NCI-H526 treated with DMSO at 0.1 percent for 48 hours (cell line): ENCODE results near the gene GALNT18.

Experiments used
- DNase-seq: peaks from one replicate; lab custom pipeline; 2025; lab: John Stamatoyannopoulos, UW

GALNT18 gene

DNA sequence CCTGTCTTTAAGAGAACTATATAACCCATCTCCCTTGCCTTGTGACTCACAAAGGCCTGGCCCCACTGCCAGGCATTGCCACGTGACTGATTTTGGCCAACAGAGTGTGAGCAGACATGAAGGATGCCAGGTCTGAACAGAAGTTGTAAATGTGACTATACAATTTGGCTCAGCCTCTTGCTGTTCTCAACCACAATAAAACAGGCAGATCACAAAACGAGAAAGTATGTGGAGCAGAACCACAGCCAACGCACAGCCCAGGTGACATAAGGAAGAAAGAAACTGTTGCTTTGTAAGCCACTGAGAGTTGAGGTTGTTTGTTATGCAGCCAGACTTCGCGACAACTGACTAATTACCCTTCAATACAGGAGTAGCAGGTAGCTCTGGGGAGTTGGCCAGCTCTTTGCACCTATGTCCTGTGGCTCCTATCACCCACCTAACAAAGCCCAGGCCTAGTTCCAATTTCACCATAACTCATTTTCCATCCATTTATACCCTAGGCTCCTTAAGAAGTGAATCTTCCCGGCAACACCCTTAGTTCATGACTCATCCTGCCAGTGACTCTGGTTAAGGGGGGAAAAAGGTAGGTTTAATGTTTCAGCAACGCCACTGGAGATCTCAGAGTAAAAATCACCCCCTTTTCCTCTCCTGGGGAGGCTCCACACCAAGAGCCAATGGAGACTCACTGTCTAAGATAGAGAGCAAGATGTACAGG lies 53.7 kb downstream of the GALNT18 start:
- no peak for DNase-seq

DNA sequence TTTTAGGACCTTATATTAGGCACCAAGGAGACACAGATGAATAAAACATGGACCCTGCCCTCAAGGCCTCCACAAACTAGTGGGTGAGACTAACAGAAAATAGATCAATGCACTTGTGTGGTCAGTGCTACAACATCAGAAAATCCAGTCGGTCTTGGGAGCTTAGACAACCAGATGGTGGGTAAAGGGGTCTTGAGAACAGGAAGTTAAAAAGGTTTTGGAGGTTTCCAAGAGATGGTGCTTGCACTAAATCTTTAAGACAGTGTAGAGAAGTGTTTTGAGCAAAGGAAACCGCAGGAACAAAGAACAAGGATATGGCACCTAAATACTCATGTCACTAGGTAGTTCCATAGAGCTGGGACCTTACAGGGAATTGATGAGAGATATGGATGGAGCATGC lies 56.2 kb downstream of the GALNT18 start:
- DNase-seq: no peak

DNA sequence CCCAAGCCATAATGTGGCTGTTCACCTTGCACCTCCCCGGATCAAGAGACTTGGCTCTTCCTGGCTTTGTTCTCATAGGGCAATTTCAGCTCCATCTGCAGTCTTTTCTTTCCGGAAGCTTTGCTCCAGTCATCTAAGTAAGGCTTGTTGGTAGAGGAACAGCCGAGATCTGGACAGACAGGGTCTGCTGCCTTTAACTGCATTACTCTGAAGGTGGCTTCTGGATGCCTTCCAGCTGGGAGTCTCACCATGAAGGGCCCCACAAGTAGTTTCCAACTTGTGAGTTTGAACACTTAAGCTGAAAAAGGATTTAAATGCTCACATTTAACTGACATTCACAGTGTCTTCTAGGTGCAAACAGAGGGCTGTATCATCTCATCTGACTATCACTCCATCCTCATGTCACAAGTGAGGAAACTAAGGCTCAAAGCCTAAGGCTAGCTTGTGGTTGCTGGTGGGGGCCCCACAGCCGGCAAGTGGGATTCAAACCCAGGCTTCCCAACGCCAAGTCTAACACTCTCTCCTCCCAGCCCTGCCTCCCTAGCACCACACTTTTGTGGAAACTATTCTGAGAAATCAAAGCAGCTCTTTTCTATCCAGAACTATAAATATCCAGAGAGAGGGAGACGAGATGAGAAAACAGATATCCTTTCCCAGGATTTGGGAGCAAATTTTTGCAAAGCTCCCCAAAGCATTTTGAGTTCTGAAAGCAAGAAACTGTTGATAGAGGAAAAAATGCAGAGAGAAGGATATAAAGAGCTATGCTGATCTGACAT lies 58.4 kb downstream of the GALNT18 start:
- DNase-seq: no peak

DNA sequence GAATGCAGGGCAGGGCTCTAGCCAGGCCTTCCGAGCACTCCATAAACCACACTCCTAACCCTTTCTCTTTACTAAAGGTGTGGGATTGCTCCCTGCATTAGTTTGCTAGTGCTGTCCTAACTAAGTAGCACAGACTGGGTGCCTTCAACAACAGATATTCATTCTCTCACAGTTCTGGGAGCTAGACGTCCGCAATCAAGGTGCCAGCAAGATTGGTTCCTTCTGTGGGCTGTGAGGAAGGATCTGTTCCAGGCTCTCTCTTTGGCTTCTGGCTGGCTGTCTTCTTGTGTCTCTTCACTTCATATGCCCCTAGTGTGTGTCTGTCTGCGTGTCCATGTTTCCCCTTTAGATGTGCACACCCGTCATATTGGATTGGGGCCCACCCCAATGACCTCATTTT lies 59.8 kb downstream of the GALNT18 start:
- DNase-seq: no peak

DNA sequence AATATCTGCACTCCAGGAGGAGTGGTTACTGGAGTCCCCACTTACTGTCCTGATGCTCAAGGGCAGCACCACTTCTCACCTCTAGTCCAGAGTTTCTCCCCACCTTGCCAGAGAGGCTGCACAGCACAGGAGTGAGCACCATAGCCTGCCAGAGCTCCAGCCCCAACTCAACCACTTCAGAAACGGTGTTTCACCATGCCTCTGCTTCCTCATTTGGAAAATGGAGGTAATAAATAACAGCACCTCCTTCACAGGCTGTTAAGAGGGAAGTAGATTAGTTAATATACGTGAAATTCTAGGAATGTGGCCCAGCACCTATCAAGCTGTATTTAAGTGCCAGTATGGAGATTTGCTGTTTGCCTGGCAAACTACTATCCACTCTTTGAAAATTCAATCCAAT lies 63.0 kb downstream of the GALNT18 start:
- no peak for DNase-seq

DNA sequence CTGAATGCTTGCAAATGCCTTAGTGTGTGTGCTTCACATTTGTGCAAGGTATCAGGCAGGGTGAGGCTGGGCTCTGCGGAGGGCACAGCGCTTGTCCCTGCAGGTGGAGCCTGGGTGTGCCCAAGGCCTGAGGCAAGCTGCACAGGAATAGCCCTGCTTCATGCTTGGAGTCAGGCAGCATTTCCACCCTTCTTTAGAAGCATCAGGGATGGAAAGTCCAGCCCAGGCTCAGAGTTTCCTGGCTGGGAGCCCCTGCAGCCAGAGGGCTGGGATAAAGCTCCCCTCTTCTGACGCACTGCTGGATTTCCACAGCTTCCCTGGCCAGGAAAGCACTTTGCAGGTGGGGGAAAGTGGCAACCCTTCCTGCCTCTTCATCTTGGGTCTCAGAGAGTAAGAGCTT lies 63.4 kb downstream of the GALNT18 start:
- no peak for DNase-seq

DNA sequence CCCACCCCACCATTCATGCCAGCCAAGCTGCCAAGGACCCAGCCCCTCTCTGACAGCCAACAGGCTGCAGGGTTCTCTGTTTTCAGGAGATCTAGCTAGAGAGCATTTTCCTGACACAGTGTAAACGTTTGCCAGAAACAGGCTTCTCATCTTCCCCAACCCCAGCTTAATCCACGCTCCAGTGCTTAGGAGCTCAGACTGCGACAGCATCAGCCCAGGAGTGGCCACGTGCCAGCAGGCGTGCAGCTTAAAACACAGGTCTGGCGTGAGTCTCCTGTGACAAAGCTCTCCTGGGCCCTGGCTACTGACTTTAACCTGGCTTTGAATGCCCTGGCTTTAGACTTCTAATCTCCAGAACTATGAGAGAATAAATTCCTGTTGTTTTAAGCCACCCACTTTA lies 66.6 kb downstream of the GALNT18 start:
- peak; percentile 34 for DNase-seq

DNA sequence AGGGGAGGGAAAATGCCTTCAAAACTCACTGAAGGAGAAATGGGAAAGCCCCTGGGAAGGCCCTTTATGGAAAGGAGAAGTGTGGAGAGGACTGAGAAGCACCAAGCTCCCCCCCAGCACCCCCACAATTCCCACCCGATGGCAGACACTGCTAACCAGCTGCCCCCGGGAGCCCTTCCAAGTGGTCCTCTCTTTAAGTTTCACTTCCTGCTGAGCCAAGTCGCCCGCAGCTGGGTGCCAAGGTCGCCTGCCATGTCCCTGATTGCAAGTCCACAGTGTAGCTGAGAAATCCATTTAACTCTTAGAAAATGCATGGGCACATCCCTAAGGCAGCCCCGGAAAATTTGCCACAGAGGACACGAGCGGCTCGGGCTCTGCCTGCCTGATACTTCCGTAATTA lies 68.2 kb downstream of the GALNT18 start:
- DNase-seq: no peak

DNA sequence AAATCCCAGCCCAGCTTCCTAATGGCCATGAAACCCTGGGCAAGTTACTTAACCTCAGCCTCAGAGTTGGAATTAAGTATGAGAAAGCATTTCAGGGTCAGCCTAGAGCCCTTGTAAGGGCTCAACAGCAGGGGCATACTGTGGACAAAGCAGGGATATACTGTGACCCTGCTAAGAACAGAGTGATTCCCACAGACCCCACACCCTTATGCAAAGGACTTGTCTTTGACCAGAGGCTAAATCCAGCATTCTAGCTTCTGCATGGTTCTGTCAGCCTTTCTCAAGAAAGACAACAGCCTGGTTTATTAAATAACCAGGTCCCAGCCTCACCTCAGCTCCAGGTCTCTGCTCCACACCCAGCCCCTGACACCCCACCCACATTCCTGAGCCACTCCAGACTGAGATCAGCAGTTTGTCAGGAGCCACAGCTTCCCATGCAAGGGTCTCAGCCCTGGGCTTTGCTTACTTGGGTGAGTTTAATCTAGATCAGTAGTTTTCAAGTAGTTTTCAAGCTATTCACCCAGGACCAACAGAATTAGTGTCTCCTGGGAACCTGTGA lies 69.2 kb downstream of the GALNT18 start:
- no peak for DNase-seq

DNA sequence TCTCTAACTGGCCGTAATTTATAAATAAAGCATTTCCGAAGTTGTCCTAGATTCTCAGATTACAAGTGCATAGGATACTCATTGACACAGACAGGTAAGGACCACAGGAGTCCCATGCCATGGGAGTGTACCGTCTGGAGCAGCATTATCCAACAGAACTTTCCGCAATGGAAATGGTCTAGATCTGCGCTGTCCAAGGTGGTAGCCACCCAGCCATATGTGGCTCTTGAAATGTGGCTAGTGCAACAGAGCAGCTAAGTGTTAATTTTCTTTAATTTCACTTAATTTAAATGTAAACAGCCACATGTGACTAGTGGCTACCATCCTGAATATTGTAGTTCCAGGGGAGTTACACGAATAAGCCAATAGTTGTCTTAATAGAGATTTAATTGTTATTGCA lies 71.3 kb downstream of the GALNT18 start:
- no peak for DNase-seq

DNA sequence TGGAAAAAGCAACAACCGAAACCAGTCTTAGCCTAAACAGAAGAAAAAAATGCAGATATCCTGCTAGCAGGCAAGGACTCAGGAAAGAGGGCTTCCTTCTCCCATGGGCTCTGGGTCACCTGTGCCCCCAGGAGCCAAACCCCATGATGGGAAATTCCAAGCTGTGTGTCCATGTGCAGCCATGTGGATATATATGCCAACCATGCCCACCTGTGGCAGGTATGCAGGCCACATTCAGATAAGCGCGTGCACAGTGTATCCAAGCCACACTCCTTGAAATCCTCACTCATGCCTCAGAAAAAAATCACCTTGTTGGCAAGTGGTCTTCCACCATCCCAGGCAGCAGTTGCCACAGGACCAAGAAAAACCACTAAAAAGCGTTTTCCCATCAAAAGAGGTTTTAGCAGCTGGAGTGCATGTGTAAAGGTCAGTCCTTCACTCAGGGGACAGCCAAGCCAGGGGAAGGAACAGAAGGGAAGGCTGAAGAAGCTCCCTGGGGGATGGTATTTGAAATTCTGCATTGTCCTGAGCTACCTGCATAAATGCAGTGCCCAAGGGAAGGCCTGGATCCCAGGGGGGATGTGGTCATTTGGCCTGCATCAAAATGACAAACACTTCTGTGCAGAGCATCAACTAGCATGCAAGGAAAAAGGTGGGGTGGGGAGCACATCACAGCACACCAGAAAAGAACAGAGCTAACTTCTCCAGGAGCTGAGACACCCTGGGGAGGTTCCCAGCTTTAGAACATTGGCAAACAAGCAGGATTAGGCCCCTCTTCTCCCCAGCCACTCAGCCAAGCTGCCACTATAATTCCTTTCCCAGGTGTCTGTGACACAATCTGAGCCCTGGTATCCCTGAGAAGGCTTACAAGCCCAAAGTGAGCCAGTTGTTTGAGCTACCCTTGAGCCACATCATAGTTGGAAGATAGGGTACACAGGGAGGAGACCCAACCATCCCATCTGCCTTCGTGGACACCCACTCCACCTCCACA lies 76.2 kb downstream of the GALNT18 start:
- no peak for DNase-seq

DNA sequence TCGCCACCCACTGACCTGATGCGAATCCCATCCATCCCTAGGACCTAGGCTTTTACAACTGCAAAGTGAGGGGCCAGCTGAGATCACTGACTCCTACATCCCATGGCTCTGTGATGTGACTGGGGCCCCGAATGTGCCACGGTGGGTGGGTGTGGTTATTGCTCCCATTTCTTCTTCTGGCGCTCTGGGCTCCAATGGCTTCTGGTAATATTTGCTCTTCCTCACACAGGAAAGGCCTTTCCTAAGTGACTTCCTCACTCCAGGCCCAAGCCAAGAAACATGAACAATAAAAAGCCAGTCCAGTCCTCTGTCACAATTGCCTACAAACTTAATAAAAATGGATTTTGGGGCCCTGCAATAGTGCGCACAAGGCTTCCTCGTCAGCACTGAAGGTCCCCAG lies 78.1 kb downstream of the GALNT18 start:
- DNase-seq: no peak

DNA sequence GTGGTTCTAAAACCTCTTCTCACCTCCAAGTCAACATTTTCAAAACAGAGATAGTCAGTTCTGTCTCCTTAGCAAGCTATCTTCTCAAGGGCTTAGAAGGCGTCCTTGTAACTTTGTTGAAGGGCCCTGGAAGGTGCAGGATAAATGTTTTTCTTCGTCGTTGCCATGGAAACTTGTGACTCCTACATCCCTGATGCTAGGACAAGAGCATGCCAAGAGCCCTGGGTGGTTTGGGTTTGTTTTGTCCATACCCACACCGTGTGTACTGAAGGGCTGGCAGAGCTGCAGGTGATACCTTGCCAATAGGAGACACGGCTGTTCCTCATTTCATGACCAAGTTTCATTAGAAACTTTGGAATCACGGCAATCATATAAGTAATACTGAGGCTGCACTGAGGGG lies 81.6 kb downstream of the GALNT18 start:
- DNase-seq: no peak

DNA sequence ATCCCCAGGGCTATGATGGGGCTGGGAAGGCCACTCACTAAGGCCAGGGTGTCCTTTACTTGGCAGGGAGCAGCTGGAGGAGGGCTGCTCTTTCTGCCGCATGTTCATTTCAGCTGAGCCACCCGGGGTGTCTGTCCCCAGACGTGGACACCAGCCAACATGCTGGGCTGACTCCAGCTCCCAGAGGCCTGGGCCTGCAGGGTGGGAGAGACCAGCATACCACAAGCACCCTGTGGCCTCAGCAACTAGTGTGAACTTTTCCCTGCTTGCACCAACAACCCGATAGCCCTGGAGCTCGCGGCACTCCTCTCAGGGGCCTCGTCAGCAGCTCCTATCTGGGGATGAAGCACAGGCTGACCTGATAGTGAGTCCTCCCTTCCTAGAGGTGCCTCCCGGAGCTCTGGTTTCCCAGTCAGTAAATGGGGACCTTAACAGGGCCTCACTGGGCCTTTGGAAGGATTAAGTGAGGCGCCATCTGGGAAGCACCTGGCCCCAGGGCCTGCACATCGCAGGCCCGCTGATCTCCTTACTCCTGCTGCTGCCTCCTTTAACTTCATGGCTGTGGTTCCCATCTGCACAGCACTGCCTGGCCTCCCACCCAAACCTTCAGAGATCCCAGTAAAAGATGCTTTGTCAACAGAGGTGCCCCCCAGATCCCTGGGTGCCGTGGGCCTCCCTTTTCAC lies 83.4 kb downstream of the GALNT18 start:
- no peak for DNase-seq

DNA sequence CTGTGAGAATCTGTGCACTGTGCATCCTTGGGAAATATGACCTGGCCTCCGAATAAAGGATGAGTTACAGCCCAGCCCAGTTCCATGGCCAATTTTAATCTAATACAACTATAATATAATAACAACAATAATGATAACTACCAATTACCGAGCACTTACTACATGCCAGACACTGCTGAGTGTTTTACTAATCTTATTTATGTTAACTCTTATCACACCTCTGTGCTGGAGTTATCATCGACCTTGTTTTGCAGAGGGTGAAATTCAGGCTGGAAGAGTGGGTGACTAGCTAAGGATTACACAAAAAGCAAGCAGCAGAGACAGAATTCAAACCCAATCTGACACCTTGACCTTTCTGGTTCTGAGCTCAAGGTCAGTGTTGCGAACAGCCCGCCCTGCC lies 83.9 kb downstream of the GALNT18 start:
- no peak for DNase-seq

DNA sequence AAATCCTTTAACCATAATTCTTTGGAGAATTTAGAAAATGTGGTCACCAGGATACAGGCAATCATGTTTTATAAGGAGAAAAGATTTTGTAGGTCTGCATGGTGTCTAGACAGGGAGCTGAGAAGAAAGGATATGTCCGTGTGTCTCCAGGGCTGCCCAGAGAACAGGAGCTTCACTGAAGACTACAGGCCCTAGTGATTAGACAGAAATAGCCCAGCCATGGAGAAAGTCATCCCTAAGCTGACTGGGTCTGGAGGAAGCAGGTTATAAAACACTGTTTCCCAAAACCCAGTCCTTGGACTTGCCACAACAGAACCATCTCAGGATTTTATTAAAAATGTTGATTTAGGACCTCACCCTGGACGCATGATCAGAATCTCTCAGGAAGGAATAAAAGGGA lies 84.4 kb downstream of the GALNT18 start:
- DNase-seq: no peak

DNA sequence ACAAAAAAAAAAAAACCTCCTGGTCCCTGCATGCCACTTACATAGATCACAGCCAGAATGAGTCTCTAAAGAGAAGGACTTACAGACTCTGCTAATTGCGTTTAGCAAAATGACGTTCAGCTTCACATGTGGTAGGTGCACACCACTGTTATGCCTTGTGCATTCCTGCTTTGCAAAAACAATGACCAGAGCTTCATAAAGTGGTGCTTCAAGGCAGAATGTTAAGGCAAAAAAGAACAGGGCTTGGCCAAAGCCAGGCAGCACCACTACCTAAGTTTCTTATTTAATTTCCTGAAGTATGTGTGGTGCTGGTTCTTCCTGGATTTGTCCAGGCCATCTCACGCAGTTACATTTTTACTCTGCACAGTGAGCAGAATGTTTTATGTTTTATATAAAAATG lies 85.2 kb downstream of the GALNT18 start:
- no peak for DNase-seq

DNA sequence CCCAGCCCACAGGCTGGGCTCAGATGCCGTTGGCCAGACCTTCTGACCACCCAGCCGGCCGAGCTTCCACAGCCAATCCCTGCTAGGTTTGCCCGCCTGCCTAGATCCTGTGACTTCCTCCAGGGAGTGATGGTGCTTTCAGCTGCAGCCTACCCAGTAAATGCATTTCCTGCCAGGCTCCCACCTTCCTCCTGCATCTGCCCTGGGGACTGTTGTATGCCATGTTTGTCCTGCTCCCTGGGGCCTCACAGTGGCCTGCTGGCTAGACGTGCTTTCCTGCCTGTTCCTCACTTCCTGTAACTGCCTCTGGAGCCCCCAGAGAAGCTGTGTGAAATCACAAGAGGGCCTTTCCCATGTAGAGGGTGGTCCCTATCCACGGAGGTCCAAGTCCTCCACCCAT lies 86.2 kb downstream of the GALNT18 start:
- DNase-seq: no peak

DNA sequence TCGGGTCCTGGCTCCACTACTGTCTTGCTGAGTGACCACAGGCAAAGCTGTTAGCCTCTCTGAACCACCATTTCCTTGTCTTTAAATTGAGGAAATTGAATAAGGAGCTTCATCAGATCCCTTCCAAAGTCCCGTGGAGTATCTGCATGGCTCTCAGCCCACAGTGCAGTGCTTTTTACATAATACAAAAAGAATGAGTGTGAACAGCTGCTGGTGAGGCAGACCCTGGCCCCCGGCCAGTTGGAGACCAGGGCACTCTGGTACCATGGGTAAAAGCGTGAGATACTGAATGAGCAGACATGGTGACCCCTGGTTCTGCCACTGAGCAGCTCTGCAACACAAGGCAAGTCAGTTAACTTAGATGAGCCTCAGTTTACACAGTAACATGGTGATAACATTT lies 86.8 kb downstream of the GALNT18 start:
- DNase-seq: no peak

DNA sequence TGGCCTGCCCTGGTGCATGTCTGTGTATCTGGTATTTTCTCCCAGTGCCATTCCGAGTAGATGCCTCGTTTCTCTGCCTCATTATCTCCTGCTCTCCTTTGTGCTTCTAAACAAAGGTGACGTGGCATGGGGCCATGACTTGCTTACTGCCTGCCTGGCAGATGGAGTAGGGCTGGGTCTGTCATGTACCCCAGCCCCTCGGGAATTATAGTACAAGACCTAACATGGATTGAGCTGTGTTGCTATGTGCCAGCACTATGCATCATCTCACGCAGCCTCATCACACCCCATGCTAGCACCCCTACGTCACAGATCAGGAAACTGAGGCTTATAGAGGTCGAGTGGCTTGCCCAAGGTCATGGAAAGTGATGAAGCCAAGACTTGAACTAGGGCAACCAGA lies 88.1 kb downstream of the GALNT18 start:
- no peak for DNase-seq

DNA sequence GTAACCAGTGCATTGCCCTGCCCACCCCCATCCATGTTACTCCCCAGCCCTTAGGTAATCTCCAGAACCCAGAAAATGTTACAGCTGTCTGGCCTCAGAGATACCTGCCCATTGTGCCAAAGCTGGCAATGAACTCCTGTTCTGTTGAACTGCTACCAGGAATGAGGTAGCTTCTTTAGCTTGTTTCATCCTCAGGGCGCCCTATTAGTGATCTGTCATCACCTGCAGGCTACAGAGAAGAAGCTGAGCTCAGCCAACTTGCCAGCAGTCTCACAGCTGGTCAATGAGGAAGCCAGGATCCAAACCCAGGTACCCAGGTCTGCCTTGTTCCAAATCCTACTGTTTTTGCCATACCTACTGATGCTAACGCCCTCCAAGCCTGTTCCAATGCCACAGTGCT lies 88.7 kb downstream of the GALNT18 start:
- no peak for DNase-seq

DNA sequence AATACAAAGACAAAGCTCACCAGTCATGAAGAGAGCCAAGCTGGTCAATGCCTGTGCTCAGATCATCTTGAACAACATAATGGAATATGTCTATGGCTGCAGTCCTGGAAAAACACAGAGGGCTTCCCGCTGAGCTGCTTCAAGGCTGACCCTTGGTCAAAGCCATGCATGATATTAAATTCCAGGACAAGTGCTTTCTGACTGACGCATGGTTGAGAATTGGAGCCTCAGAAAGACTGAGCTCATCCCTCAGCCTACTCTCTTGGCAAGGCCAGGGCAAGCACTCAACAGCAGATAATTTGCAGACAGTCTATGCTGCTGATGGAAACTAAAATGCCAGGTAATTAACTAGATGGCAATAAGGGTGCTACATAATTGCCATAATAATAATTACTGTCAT lies 89.2 kb downstream of the GALNT18 start:
- no peak for DNase-seq
